Measurements from ENCODE around the gene HEXD.

DNA sequence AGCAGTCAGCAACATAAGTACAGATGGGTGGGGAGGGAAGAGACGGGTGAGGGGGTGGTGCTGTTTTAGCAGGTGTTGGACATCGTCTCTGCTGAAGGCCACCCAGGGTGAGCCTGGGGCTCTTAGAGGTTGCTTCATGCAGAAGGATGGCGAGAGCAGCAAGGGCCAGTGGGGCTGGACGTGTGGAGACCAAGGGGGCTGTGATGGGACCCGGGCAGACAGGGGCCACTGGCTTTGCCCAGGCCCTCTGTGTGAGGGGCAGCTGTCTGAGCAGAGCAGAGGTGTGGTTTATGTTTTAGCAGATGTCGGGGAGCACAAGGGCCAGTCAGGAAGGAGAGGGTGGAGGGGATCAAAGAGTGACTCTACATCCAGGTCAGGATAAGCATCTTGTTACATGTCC lies 45.2 kb downstream of the HEXD start:
- TF ChIP-seq, protein P1, sequence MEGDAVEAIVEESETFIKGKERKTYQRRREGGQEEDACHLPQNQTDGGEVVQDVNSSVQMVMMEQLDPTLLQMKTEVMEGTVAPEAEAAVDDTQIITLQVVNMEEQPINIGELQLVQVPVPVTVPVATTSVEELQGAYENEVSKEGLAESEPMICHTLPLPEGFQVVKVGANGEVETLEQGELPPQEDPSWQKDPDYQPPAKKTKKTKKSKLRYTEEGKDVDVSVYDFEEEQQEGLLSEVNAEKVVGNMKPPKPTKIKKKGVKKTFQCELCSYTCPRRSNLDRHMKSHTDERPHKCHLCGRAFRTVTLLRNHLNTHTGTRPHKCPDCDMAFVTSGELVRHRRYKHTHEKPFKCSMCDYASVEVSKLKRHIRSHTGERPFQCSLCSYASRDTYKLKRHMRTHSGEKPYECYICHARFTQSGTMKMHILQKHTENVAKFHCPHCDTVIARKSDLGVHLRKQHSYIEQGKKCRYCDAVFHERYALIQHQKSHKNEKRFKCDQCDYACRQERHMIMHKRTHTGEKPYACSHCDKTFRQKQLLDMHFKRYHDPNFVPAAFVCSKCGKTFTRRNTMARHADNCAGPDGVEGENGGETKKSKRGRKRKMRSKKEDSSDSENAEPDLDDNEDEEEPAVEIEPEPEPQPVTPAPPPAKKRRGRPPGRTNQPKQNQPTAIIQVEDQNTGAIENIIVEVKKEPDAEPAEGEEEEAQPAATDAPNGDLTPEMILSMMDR (conservative IDR thresholded peaks at IDR 0.05; ENCODE audit: low read length): no peak
- TF ChIP-seq EZH2phosphoT487 (IDR thresholded peaks at IDR 0.05; ENCODE audit: borderline replicate concordance, low read depth, low read length): no peak
